NCI-H1694 treated with DMSO at 0.1 percent for 48 hours (cell line): ENCODE data around the gene PPP1R26.
"Not testable (repeated sequence)": the region's sequence is repeated elsewhere in the genome, so short reads cannot be mapped to it uniquely, and the experiment has no call there.

Experiments
- DNase-seq: peaks from one replicate; lab custom pipeline; 2025; lab: John Stamatoyannopoulos, UW

Gene PPP1R26, protein sequence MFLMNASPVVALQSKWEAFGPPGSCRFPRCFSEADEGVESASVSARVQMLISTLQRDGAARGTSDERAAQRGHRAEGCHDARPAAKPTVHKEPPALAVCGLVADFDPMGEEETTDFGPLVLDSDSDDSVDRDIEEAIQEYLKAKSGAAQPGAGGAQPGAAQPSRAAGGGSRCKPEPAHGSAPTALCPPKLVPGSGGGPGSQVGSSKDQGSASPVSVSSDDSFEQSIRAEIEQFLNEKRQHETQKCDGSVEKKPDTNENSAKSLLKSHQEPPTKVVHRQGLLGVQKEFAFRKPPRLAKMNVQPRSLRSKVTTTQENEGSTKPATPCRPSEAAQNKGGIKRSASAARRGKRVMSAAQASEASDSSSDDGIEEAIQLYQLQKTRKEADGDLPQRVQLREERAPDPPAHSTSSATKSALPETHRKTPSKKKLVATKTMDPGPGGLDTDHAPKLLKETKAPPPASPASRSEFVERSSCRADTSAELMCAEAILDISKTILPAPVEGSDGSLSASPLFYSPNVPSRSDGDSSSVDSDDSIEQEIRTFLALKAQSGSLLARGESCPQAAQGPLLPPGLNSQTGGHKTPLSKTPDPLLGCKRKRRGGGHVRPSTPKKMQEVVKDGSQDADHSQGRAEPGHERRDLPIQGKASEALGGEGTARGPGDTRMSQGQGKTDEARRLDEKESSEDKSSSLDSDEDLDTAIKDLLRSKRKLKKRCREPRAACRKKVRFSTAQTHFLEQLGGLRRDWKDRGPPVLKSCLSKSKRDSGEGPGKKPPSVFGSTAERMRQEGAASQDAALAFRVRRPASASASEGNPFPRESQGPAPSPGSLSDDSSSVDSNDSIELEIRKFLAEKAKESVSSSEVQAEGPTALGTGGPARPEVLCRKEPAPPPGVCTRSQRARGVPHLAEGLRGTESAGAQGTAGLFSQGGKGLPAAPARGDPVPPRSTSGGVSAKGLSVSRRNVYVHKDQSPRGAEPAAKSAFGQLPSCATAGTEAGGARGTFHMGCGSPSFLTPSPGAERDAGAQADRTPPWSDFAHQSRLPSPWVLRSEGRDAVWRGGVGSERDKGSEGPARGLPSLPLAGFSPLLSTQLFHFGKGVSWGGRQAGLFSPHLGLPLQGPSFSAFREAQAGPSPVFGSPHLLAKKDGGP (N-terminal part only)

GRCh38 chr9:135479469-135480052, at the start of gene PPP1R26:
Gene PPP1R26, plus strand, starts transcription at chr9:135479782. Its CDS starts 4,729 bp downstream, at chr9:135484511.
- no peak for DNase-seq

DNA sequence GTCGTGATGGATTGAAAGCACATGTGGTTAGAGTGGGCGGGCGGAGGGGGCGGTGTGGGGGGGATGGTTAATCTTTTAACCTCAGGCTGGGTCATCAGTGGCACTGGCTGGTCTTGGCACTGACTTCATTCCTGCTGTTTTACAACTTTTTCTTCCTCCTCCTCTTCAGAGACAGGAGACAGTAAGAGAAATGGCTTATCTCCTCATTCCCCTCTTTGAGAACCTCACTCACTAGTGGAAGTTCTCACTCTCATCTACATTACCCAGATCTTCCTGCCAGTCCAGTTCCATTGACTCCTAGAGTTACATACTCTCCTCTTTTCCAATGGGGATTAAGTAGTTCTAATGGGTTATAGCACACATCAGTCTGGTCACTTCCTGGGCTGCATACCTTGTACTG, 42.3 kb upstream of the PPP1R26 start:
- no peak for DNase-seq

DNA sequence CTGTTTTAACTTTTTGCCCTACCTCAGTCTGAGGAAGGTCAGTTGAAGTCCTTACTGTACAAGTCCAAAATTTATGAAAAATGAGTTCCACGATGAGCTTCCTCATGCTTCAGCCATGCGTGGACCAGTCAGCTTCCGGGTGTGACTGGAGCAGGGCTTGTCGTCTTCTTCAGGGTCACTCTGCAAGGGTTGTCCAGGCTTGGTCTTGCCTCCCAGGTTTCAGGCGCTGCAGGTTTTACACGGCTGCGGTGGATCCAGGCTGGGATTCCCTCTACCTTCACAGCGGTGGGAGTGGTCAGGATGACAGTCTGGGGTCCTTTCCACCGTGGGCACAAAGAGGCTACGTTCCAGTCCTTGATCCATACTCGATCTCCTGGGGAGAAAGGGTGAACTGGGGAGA, 41.9 kb upstream of the PPP1R26 start:
- DNase-seq = not testable (repeated sequence)

- peak; percentile 3 for DNase-seq
These were observed 40.9 kb upstream of the PPP1R26 start for GRCh38 chr9:135438581-135439232.

- not testable (repeated sequence) for DNase-seq
These were observed 40.1 kb upstream of the PPP1R26 start for GRCh38 chr9:135439514-135439913.

DNA sequence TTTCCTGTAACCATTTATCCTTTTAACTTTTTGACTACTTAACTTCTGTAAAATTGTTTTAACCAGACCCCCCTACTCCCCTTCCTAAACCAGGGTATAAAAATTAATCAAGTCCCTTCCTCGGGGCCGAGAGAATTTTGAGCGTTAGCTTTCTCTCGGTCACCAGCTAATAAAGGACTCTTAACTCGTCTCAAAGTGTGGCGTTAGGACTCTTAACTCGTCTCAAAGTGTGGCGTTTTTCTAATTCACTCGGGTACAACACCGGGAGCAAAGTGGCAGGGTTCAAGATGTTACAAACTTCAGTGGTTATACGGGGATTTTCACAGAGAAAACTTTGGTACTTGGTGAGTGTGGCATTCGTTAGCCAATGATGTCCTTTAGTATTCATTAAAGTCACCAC, 39.7 kb upstream of the PPP1R26 start:
- DNase-seq = no peak

DNA sequence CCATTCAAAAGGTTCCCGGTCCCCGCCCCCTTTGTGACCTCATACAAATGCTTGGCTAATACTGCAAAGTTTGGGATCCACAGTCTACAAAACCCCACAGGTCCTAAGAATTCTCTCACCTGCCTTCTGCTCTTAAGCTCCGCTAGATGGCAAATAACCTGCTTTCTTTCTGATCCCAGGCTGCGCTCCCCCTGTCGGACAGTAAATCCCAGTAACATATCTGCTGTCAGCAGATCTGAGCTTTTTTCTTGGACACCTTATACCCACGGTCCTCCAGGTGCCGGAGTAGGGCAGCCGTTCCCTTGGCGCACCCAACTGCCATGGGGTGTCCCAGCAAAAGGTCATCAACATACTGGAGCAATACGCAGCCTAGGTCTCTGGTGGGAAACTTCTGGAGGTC, 39.0 kb upstream of the PPP1R26 start:
- DNase-seq = no peak

DNA sequence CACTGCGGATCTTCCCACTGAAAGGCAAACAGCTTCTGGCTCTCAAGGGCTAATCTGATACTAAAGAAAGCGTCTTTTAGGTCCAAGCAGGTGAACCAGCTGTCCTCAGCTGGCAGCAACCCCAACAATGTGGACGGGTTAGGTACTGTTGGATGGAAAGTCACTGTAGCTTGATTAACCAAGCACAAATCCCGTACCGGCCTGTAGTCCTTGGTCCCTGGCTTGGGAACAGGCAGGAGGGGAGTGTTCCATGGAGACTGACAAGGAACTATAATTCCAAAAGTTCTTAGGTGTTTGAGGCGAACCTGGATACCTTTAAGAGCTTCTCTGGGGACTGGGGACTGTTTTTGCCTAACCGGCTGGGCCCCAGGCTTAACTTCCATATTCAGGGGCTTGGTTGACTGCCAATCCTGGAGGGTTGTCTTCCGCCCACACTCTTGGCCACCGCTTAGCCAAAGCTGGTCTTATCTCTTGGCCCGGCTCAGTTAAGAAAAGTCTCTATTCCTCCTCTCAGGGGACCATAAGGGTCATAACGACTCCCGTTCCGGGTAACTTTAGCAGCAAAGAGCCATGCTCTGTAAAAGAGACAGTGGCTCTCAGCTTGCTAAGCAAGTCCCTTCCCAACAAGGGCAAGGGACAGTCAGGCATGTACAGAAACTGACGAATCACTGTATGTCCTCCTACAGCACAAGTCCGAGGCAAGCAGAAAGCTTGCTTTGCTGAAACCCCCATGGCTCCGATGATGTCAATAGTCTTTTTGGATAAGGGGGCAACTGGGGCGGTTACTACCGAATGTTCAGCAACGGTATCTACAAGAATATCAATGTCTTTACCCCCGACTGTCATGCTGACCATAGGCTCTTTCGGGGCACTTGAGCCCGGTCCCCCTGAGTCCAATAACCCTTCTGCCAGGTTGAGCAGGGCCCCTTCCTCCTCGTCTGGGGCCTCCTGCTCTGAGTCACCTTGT, 38.2 kb upstream of the PPP1R26 start:
- not testable (repeated sequence) for DNase-seq

DNA sequence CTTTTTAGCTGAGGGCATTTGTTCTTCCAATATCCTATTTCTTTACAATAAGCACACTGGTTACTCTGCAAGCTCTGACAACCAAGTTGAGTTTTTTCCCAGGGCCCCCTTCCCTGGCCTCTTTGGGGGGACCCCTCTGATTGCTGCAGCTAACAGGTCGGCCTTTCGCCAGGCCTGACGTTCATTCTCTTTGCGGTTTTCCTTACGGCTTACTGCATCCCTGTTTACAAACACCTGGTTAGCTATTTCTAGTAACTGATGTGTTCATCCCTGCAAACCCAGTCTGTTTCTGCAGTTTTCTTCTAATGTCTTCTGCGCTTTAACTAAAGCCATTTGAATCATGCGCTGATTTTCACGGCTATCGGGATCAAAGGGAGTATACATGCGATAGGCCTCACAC, 37.5 kb upstream of the PPP1R26 start:
- DNase-seq = no peak

- no peak for DNase-seq
These were observed 35.7 kb upstream of the PPP1R26 start for GRCh38 chr9:135443797-135444425.

DNA sequence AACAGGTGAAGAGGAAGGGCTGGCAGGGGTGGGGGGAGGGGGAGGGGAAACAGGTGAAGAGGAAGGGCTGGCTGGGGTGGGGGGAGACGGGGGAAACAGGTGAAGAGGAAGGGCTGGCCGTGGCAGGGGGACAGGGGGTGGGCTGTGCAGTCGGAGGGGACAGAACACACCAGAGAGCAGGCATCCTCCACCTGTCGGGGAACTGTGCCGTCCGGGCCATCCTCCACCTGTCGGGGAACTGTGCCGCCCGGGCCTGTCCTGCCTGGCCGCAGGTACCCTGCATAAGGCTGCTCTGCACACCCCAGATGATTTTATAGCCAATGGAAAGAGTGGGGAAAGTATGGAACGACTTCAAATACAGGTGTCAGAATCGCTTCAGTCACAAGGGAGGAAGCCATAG, 32.5 kb upstream of the PPP1R26 start:
- no peak for DNase-seq

DNA sequence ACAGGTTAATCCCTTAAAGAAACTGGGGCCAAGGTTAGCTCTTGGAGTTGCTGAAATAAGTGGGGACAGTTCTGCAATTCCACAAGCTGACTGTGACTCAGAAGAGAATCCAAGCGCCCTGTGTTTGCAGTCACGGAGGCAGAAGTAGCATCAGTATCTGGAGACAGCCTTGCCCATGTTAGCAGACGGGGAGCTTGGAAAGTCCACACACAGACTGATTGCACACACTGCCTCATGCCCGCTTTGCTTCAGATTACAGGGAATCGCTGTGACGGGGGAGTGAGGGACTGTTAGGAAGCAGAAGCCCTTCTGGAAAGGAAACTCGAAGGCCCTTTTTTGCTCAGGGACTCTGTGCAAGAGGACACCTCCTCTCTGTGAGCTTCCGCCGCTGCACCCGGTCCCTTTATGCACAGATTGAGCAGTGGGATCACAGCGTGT, 30.9 kb upstream of the PPP1R26 start:
- peak; percentile 20 for DNase-seq

DNA sequence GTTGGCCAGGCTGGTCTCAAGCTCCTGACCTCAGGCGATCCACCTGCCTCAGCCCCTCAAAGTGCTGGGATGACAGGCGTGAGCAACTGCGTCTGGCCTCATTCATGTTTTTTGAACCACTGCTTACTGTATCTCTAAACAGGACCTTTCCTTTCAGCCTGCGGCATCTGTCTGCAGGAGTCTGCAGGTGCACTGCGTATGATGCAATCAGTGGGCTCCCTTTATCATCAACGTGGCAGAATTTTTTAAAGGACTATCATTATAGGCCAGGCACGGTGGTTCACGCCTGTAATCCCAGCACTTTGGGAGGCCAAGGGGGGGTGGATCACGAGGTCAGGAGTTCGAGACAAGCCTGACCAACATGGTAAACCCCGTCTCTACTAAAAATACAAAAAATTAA, 30.1 kb upstream of the PPP1R26 start:
- DNase-seq = not testable (repeated sequence)

DNA sequence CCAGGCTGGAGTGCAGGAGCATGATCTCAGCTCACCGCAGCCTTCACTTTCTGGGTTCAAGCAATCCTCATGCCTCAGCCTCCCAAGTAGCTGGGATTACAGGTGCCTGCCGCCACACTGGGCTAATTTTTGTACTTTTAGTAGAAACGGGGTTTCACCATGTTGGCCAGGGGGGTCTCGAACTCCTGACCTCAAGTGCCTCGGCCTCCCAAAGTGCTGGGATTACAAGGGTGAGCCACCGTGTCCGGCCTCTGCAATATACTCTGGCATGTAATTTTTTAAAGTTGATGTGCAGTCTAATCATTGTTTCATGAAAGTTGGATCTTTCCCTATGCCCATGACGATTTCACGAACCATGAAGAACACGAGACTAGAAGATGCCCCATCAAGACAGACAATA, 28.6 kb upstream of the PPP1R26 start:
- DNase-seq = no peak

- peak; percentile 1 for DNase-seq
These were observed 27.7 kb upstream of the PPP1R26 start for GRCh38 chr9:135451909-135452308.

- no peak for DNase-seq
These were observed 24.8 kb upstream of the PPP1R26 start for GRCh38 chr9:135454737-135455136.

- DNase-seq = no peak
These were observed 24.1 kb upstream of the PPP1R26 start for GRCh38 chr9:135455401-135456030.

DNA sequence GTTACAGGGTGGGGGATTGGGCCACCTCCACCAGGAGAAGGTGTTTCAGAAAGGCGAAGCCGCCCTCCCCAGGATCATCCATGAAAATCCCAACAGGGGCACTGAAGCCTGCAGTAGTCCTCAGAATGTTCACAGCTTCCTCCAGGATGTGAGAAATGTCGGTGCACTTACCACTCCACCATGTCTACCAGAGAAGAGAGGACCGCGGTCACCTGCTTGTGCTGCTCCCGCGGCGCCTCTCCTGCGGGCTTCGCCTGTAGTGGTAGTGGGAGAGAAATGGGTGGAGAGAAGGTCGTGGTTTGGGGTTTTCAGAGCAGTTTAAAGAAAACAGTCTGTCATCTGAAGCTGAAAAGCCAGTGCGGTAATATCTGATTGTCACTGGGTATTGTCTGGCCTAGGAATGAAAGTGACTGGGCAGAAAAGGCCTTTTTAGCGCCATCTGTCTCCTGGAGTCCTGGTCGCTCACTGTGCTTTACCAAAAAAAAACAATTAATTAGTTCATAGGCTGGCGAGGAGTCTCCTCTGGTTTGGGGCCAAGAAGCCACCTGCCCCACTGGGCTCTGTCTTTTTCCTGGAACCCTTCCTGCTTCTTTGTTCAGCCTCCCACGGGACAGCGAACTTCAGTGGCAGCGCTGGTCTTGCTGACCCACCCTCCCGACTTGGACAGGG, 23.0 kb upstream of the PPP1R26 start:
- DNase-seq = peak; percentile 72

- DNase-seq = not testable (repeated sequence)
These were observed 21.1 kb upstream of the PPP1R26 start for GRCh38 chr9:135458478-135458877.
